Esophagus muscularis mucosa (tissue), 4 donors: ENCODE measurements around the gene FGF11.
"Not testable (repeated sequence)": the region's sequence is repeated elsewhere in the genome, so short reads cannot be mapped to it uniquely, and the experiment has no call there.

Experiments used
- EP300 ChIP-seq: sonication (generic); formaldehyde crosslinking; IDR thresholded peaks from one replicate; pipeline ENCODE4 v1.6.1; 2017; ENCODE audit warnings: antibody characterized with exemption
- POLR2A ChIP-seq: fragments of 450-650 bp; IDR thresholded peaks from one replicate; pipeline ENCODE4 v1.6.1; 2017; ENCODE audit warnings: antibody characterized with exemption, moderate library complexity, mild to moderate bottlenecking, low read depth
- POLR2AphosphoS5 ChIP-seq, 2 donors: sonication (generic); formaldehyde crosslinking; IDR thresholded peaks; one replicate each; pipeline ENCODE4 v1.6.1; 2017; ENCODE audit warnings: antibody characterized with exemption in 2 of 2
- TF ChIP-seq, protein P1 (sequence below), 3 experiments: fragments of 200-600 bp in 2 of 3; fragments of 450-650 bp in 1 of 3; sonication (generic) in 2 of 3; IDR thresholded peaks; one replicate each; pipeline ENCODE4 v1.5.1; 2017 to 2019; ENCODE audit warnings: antibody characterized with exemption in 3 of 3, mild to moderate bottlenecking in 2 of 3, moderate library complexity in 1 of 3

DNA sequence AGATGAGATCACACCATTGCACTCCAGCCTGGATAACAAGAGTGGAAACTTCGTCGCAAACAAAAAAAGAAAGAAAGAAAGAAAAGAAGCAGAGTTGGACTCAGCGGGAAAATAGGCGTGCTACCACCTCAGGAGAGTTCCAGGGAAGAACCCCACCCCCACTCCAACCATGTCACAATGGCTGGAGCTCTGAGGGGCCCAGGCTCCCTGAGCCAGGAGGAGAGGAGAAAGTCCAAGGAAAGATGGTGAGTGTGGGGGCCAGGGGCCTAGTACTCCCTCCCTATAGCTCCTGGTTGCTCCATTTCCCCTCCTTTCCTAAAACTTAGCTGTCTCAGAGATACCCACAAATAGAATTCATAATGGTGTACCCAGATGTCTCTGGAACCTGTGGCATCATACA, 42.0 kb downstream of the FGF11 start, which contains the start of gene SLC35G6:
- TF ChIP-seq, protein P1, sequence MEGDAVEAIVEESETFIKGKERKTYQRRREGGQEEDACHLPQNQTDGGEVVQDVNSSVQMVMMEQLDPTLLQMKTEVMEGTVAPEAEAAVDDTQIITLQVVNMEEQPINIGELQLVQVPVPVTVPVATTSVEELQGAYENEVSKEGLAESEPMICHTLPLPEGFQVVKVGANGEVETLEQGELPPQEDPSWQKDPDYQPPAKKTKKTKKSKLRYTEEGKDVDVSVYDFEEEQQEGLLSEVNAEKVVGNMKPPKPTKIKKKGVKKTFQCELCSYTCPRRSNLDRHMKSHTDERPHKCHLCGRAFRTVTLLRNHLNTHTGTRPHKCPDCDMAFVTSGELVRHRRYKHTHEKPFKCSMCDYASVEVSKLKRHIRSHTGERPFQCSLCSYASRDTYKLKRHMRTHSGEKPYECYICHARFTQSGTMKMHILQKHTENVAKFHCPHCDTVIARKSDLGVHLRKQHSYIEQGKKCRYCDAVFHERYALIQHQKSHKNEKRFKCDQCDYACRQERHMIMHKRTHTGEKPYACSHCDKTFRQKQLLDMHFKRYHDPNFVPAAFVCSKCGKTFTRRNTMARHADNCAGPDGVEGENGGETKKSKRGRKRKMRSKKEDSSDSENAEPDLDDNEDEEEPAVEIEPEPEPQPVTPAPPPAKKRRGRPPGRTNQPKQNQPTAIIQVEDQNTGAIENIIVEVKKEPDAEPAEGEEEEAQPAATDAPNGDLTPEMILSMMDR (IDR thresholded peaks at IDR 0.05), result not testable (repeated sequence)
- TF ChIP-seq POLR2AphosphoS5 (IDR thresholded peaks at IDR 0.05); EP300; POLR2A: not testable (repeated sequence)
